Measurements from ENCODE around the gene HOXC6. TPM values are rescaled to one million over a fixed set of nuclear protein-coding genes. Genes with fewer than 3 reads are reported as not detected.

HOXC6 gene
- polyA plus RNA-seq, 4 donors: 28.5 to 36.8 (median 32.1) TPM

GRCh38 chr12:54001283-54002187, 26.7 kb upstream of the HOXC6 start:
- no peak for DNase-seq (ENCODE audit: low read depth in 4 of 4, low spot score in 3 of 4)

DNA sequence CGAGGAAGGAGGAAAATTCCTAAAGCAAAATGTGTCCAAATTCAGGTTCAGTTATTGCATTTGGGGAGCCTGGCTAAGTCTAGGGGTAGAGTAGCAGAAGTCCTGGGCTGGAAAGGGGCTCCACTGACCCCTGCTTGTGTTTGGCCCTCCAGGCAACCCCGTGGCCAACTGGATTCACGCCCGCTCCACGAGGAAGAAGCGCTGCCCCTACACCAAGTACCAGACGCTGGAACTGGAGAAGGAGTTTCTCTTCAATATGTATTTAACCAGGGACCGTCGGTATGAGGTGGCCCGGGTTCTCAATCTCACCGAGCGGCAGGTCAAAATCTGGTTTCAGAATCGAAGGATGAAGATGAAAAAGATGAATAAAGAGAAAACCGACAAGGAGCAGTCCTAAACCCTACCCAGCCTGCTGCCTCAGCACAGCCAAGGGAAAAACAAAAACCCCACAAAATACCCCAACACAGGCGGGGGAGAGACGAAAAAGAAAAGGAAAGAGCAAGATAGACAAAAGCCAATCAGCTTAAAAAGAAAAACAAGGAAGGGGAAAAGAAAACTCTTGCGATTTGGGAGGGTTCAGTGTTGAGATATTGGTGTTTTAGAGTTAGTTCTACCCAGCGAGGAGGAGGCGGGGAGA, 25.8 kb upstream of the HOXC6 start:
- no peak for DNase-seq (ENCODE audit: low read depth in 4 of 4, low spot score in 3 of 4)

DNA sequence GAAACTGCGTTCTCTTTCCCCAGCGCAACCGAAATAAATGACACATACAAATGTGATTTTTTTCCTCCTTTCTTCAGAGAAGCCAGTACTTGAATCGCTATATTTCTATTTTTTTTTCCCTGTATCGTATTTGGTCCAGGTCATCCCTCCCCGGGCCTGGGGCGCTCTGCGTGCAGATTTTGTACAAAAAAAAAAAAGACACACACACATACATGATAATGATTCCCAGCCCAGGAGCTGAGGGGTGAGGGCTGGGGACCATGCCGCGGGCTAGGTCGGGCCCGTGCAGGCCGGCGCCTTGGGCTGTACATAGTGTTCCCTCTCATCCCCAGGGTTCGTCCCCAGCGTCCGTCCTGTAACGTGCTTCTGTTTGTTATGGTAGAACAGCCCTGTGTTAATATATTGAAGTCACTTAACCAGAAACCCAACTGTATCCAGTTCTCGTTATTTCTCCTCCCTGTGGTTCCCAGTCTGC, 25.3 kb upstream of the HOXC6 start:
- no peak for DNase-seq (ENCODE audit: low read depth in 4 of 4, low spot score in 3 of 4)

DNA sequence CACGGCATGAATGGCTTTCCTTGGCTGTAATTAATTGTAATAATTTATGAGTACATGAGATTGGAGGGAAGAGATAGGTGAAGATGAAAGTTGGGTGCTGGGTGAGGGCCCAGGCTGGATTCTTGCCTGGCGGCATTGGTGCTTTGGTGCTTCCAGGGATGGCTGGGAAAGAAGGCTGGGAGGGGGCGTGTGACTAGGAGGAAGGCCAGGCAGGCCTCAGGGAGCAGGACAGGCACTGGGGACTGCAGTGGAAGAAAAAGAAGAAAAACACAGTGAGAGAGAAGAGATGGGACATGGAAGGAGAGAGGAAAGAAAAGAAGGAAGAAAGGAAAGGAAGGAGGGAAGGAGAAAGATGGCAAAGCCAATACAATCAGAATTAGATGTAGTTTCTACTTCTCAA, 24.6 kb upstream of the HOXC6 start:
- DNase-seq (ENCODE audit: low read depth in 4 of 4, low spot score in 3 of 4): no peak

DNA sequence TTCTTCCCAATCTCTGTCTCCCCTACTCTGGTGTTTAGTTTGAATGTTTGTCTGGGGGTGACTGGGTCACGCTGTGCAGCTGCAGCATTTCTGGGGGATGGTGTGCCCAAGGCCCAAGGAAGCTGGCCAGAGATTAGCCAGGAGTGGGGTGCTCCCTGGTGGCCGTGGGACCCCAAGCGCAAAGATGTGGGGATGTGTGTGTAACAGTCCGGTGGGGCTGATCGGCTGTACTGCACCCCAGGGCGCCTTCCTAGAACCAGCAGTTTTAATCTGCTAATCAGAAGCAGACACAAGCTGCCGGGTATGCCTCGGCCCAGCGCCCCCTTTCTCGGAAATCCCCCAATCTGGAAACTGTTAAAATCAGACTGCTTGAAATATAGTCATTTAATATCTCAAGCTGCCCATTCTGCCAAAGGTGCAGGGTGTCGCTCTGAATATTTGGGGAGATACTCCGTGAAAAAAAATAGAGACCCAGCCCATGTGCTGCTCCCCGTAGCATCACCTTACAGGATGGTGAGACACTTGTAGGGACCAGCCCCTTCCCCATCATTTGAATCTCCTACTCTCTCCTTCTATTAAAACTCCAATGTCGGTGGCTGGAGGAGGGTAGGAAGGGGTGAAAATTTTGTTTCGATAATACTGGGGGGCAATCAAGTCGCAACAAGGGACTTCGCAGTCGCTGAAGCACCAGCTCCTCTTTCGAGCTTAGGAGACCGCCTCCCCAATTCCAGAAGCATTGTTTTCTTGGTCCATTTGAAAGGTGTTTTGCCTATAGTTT, 24.0 kb upstream of the HOXC6 start:
- DNase-seq (ENCODE audit: low read depth in 4 of 4, low spot score in 3 of 4): no peak

DNA sequence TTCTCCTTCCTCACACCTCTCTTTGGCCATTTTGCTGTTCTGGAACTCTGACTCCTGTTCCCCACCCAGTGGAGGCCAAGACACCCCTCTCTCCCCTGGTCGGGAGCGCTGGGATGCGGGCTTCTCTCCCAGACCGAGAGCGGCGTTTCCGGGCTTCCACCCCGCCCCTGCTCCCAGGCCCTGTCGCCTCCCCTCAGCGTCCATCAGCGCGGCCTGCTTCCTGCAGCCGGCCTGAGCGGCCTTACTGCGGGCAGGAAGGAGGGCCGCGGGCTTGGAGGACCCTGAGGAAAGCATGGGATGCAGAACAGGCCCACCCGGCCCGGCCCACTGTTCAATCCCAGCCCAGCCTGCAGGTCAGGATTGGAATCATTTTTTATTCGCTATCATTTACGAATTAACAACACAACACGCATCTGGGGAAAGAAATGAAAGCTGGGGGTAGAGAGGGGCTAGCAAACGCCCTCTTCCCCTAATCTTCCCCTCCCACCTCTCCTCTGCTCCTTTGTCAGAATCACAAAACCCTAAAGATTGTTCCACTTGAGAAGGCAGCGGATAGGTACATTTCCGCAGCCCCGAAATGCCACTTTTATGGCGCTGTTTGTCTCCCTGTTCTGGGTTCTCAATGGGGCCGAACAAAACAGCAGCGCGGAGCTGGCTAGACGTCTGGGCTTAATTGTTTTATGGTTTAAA, 23.3 kb upstream of the HOXC6 start:
- DNase-seq (ENCODE audit: low read depth in 4 of 4, low spot score in 3 of 4): no peak

DNA sequence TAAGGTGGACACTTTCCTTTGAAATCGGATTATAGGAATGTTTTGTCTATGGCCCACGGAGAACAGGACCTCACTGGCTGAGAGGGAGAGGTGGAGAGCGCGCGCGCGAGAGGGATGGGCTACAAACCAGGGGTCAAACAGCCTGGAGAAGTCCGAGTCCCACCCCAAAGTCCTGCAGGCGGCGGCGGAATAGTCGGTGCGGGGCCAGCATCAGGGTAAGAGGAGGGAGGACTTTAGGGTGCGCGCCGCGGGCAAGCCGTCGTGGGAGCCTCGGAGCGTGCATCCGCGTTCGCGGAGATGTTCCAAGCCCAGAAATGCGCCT, 22.7 kb upstream of the HOXC6 start:
- no peak for DNase-seq (ENCODE audit: low read depth in 4 of 4, low spot score in 3 of 4)

DNA sequence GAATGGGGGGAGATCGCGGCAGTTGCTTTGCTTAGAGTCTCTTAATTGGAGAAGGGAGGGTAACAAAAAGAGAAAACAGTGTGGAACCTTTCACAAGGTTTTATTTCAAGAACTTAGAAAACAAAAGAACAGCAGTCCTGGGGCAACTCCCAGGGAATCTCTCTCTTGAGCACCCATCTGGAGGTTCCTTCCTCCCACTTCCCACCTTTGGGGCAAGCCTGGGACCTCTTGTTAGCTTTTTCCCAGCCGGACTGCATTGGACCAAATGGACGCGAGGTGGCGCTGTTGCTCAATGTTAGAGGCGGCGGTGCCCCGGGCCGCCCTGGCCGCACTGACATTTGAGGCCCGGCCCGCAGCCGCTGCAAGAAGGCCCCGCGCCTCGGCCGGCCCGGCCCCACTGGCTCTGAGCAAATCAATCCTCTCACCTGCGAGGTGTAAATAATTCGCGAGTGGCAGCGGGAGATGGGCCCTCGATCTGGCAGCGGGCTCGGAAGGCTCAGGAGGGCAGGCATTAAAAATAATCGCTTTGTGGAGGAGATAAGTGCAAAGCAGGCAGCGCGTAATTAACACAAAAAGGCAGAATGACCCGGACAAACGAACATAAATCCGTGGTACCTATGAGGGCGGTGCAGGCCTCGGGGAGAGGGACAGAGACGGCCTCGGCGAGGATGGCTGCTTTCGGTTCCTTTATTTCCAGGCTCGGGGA, 22.2 kb upstream of the HOXC6 start:
- DNase-seq (ENCODE audit: low read depth in 4 of 4, low spot score in 3 of 4): peak; percentile 86 to 93 (median 91)

DNA sequence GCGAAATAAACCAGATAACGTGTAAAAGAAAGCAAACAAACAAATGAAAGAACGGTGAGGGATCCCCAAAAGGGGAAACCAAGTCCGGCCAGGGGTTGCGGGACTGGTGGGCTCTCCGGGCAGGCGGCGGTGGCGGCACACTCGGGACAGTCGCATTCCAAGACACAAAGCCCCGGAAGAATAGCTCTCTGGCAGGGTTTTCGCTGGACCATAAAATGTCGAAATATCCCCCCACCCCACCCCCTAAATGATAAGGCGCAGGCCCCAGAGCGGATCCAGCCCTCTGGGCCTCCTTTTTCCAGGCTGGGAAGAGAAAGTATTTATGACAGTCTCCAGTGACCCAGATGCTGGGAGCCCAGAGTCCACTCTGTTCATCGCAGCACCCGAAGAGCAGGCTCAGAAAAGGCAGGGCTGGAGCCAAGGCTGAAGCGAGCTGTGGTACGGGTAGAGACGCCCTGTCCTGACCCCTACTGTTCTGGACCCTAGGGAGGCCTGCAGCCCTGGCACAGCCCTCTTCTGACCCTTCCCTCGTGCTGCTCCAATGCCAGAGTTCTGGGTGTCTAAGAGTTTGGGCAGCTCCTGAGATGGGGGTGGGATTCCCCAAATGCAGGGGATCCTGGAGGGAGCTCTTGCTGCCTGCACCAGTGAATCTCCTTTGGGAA, 21.6 kb upstream of the HOXC6 start:
- no peak for DNase-seq (ENCODE audit: low read depth in 4 of 4, low spot score in 3 of 4)

GRCh38 chr12:54007538-54008259, 20.5 kb upstream of the HOXC6 start:
- DNase-seq (ENCODE audit: low read depth in 4 of 4, low spot score in 3 of 4): no peak

DNA sequence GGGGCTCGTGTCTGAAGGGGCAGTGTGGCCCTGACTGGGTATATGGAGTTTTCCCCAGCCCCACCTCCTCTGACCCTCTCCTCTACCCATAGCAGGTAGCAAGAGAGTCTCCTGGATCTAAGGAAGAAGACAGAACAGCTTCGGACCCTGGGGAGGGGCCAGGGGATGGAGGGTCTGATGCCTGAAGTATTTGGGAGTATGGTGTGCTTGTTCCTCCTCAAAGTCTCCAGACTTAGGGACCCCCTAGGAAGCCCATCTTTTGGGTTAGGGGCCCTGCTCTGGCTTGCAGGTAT, 20.0 kb upstream of the HOXC6 start:
- no peak for DNase-seq (ENCODE audit: low read depth in 4 of 4, low spot score in 3 of 4)

DNA sequence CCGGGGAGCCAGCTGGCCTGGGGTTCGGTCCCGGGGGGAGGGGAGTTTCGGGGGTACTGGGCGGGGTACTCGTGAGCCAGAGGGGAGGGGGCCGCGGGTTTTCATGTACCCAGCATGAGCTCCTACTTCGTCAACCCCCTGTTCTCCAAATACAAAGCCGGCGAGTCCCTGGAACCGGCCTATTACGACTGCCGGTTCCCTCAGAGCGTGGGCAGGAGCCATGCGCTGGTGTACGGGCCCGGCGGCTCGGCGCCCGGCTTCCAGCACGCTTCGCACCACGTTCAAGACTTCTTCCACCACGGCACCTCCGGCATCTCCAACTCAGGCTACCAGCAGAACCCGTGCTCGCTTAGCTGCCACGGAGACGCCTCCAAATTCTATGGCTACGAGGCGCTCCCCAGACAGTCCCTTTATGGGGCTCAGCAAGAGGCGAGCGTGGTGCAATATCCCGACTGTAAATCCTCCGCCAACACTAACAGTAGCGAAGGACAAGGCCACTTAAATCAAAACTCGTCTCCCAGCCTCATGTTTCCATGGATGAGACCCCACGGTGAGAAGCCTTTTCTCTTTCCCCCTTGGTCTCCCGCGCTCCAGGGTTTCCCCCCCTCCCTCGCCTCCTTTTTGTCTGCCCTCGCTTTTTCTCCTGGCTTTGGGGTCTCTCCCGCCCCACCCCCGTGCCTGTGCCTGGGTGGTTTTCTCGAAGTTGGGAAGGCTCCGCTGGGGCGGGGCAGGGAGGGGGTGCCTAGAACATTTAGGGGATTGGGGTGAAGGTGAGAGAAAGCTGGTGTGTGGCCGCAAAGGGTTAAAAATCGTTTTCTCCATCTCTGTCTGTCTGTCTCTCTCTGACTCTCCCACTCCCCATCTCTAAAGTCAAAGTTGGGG, 18.8 kb upstream of the HOXC6 start:
- no peak for DNase-seq (ENCODE audit: low read depth in 4 of 4, low spot score in 3 of 4)

DNA sequence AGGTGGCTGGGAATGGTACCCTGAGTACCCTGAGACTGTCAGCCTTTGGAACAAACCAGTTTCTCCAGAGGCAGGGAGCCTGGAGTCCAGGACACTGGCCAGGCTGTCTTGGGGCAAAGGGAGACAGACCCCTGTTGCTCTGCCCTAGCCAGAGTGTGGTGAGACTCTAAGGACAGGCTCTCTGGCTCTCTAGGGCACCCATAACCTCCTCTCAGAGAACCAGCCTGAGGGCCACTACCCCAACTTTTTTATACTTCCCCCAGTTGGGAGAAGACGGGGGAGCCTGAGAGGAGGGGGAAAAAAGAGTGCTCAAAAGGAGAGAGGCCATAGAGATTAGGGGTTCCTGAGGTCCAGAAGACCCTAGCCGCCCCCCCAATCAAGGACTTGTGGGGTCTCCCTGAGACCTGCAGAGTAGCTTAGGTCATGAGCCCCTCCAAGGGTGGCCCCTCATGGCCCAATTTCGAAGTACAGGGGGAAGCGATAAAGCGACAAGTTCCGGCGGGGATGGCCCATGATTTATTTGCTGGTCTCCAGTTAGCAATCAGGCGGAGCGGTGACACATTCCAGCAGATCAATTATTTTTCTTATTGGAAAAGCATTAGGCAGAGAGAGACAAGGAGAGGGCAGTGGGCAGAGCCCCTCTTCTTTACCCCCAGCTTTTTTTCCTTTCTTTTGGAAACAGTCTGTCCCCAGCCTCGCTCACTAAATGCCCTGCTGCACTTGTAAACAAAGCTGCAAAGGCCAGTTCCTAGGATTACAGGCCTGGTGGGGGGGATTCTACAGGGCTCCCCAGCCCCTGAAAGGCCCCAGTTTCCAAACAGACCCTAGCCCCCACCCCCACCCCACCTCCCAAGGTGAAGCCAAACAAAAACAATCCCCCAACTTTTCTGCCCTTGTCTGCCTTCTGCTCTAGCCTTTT, 17.9 kb upstream of the HOXC6 start:
- no peak for DNase-seq (ENCODE audit: low read depth in 4 of 4, low spot score in 3 of 4)

- no peak for DNase-seq (ENCODE audit: low read depth in 4 of 4, low spot score in 3 of 4)
Measured at GRCh38 chr12:54010972-54011664, 17.1 kb upstream of the HOXC6 start.

DNA sequence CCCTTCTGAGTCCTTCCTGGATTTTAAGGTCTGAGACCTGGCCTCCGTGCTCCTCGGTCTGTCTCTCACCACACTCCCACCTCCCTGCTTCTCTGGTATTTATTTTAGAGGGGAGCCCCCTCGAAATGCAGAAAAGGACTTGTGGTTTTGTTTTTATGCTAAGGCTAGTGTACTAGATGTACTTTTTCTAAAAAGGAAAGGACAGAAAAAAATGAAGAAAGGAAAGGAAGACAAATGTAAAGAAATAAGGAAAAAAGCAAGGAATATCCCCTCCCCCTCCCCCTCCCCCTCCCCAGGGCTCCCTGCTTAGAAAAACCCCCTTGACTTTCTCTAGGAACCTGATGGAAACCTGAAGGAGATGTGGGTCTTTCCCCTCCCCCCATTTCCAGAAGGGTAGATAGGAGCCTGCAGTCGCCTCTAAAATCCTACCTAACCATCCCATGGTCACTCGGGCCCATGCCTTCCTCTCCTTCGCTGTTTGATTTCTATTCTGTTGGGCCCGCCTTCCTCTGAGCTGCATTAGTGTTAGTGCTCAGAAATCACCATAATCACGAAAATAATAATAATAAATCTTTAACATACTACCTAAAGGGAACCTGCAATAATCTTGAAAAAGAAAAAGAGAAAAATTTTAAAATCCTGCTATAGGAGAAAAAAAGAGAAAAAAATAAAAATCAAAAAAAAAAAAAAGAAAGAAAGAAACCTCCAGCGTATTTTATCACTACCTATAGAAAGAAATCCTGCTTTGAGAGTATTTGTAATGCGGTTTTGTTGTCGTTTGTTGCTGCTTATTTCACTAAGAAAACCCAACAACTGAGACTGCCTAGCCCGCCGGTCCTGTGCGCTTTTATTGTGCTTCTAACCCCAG, 16.3 kb upstream of the HOXC6 start:
- DNase-seq (ENCODE audit: low read depth in 4 of 4, low spot score in 3 of 4): no peak
